Inferior parietal cortex (tissue), 1 donor: ENCODE measurements around the gene CACTIN.
A peak's percentile ranks its signal among the peaks of the same experiment; 100 is the strongest.
"Not testable (repeated sequence)": the region's sequence is repeated elsewhere in the genome, so short reads cannot be mapped to it uniquely, and the experiment has no call there.

Source experiments
- DNase-seq: peaks from one replicate; pipeline ENCODE4 v3.0.0-alpha.2; 2016; ENCODE audit errors: extremely low spot score

Gene CACTIN

DNA sequence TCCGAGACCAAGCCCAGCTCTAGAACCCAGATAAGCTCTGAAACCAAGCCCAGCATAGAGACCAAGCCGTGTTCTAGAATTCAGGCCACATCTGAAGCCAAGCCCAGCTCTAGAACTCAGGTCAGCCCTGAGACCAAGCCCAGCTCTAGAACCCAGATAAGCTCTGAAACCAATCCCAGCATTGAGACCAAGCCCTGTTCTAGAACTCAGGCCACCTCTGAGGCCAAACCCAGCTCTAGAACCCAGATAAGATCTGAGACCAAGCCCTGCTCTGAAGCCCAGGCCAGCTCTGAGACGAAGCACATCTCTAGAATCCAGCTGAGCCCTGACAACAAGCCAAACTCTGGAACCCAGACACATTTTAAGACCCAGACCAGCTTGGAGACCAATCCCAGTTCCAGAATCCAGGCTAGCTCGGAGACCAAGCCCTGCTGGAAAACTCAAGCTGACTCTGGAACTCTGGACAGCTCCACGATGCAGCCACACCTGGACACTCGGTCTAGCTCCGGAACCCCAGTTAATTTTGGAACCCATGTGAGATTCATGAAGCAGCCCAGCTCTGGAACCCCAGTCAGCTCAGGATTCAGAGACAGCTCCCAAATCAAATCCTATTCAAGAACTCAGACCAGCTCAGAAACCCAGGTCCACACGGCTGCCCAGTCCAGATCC is 35.5 kb downstream of the CACTIN start:
- no peak for DNase-seq

DNA sequence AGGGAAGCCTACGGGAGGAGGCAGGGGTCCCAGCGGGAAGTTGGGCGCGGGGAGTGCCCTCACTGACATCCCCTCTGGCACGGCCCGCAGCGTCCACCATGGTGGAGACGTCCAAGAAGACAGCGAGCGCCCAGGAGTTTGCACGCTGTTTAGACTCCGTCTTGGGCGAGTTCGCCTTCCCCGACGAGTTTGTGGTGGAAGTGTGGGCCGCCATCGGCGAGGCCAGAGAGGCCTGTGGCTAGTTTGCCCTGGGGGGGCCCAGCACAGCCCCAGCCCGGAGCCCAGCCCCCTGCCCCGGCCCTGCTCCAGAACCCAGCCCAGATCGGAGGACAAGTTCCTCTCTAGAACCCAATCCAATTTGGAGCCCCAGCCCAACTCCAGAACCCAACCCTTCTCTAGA is 36.6 kb downstream of the CACTIN start:
- DNase-seq = no peak

DNA sequence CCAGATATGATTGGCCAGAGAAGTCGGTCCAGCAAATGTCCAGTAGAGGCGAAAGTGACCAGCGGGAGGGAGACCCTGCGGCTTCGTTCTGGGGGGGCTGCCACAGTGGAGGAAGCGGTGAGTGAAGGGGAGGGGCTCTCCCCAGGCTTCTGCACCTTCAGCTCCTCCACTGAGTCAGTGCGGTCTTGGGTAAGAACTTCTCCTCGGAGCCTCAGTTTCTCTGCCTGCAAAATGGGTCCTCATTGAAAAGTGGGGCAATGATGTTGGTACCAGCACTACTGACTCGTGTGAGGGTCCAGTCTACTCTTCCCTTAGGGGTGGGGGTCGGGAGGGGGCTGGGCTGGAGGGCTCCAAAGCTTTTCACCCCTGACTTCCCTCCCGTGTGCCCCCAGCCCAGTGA is 37.2 kb downstream of the CACTIN start:
- no peak for DNase-seq

DNA sequence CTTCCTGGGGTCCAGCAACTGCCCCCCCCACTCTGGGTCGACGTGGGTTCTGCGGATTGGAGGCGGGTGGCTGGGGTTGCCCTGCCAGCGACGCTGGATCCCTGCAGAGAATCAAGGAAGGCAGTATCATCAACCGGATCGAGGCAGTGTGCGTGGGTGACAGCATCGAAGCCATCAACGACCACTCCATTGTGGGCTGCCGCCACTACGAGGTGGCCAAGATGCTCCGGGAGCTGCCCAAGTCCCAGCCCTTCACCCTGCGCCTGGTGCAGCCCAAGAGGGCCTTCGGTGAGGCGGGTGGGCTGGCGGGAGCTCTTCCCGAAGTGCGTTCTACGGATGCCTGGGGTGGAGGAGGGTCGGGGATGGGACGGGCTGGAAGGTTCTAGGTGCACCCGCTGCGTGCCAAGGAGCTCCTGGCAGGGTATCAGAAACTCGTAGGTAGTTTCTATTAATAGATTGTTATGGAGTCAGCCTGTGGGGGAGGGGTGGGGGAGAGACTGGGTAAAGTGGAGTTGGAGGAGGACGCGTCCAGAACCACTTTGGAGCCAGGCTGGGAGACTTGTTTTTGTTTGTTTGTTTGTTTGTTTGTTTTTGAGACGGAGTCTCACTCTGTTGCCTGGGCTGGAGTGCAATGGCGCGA is 39.8 kb downstream of the CACTIN start:
- DNase-seq = no peak

DNA sequence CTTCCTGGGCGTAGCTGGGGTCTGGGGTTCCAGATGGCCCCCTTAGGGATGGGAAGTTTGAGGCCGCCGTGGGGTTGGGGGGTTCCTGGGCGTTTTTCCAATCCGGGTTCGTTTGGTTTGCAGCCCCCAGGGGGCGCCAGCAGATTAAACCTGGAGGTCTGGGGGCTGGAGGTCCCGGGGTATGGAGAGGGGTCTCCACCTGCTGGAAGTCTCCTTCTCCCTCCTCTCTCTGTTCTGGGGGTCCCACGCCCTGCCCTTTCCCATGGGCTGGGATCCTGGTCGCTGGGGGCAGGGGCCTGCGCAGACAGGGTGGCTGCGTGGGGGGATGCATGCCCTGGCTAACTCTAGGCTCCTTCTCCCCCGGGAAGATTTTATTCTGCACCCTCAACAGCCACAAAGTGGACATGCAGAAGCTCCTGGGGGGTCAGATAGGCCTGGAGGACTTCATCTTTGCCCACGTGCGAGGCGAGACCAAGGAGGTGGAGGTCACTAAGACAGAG is 40.4 kb downstream of the CACTIN start:
- no peak for DNase-seq

DNA sequence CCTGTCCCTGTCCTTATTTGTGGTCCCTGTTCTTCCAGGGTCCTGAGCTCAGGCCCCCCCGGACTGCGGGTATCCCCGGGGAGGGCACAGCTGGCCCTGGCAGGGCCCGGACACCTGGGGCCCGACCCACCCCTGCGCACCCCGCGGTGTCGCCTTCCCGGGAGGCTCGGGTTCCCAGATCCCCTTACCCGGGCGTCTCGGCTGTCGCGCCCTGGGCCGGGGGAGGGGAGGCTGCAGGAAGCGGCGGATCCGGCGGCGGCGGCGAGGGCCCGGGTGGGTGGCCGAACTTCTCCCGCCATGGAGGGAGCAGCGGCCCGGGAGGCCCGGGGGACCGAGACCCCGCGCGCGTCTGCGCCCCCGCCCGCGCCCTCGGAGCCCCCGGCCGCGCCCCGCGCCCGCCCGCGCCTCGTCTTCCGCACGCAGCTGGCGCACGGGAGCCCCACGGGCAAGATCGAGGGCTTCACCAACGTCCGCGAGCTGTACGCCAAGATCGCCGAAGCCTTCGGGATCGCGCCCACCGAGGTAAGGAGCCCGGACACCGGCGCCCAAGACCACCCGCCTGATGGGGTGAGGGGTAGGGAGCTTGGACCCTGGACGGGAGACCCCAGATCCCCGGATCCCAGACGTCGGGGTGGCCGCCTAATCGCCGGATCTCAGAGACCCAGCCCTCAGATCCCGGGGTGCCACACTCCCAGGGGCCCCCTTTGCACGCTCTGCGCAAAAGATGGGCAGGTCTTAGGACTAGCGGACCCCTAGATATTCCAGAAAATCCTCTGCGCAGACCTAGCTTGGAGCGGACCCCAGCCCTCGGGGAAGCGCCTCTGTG is 41.1 kb downstream of the CACTIN start, which contains the start of gene GIPC3:
GIPC3 (plus strand) TSS at position 178 of the 826 bp plus-strand sequence; CDS start at position 298, 120 bp downstream.
- DNase-seq = no peak

DNA sequence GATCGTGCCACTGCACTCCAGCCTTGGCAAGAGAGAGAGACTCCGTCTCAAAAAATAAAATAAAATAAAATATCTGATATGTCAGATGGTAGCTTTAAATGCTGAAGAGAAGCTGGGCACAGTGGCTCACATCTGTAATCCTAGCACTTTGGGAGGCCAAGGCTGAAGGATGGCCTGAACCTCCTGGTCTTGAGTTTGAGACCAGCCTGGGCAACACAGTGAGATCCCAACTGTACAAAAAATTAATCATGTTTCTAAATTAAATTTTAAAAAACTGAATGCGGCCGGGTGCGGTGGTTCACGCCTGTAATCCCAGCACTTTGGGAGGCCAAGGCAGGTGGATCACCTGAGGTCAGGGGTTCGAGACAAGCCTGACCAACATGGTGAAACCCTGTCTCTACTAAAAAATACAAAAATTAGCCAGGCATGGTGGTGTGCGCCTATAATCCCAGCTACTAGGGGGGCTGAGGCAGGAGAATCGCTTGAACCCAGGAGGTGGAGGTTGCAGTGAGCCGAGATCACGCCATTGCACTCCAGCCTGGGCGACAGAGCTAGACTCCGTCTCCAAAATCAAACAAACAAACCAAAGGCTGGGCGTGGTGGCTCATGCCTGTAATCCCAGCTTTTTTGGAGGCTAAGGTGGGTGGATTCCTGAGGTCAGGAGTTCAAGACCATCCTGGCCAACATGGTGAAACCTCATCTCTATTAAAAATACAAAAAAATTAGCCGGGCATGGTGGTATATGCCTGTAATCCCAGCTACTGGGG is 42.4 kb downstream of the CACTIN start:
- DNase-seq = not testable (repeated sequence)

DNA sequence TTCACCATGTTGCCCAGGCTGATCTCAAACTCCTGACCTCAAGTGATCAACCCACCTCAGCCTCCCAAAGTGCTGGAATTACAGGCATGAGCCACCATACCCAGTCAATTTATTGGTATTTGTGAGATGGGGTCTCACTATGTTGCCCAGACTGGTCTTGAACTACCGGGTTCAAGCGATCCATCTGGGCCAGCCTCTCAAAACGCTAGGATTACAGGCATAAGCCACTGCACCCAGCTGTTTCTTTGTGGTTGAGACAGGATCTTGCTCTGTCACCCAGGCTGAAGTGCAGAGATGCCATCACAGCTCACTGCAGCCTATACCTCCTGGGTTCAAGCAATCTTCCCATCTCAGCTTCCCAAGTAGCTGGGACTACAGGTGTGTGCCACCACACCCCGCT is 44.8 kb downstream of the CACTIN start:
- DNase-seq = not testable (repeated sequence)

DNA sequence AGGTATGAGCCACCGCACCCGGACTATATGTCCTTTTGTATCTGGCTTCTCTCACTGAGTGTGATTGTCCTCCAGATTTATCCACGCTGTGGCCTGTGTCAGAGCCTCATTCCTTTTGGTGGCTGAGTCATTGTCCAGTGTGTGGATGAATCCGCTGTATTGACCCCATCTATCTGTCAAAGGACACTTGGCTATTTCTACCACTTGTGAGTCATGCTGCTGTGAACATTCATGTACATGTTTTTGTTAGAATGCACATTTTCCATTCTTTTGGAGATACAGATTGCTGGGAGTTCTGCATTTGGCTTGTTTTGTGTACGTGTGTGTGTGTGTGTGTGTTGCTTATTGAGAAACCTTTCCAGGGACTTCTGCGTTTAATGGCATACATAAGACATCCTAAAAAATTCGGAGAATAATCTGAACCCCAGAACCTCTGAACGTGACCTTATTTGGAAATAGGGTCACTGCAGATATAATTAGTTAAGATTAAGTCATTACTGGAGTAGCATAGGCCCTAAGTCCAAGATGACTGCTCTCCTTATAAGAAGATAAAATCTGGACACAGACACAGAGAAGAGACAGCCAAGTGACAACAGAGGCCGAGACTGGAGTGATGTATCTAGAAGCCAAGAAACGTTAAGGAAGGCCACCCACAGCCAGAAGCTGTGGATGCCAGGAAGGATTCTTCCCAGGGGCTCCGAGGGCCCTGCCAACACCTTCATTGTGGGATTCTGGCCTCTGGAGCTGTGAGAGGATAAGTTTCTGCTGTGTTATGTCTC is 46.2 kb downstream of the CACTIN start:
- DNase-seq = no peak

DNA sequence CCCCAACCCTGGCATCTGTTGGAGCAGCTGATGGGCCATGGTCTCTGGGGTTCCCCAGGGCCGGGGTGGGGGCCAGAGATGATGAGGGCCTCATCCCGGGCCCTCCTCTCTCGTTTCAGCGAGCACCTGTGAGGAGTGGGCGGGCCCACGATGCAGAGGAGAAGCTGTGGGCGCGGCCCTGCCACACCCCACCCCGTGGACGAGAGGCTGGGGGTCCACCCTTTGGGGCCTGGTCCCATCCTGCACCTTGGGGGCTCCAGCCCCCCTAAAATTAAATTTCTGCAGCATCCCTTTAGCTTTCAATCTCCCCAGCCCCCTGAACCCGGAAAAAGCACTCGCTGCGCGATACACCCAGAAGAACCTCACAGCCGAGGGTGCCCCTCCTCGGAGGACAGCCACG is 48.2 kb downstream of the CACTIN start:
- DNase-seq = no peak

DNA sequence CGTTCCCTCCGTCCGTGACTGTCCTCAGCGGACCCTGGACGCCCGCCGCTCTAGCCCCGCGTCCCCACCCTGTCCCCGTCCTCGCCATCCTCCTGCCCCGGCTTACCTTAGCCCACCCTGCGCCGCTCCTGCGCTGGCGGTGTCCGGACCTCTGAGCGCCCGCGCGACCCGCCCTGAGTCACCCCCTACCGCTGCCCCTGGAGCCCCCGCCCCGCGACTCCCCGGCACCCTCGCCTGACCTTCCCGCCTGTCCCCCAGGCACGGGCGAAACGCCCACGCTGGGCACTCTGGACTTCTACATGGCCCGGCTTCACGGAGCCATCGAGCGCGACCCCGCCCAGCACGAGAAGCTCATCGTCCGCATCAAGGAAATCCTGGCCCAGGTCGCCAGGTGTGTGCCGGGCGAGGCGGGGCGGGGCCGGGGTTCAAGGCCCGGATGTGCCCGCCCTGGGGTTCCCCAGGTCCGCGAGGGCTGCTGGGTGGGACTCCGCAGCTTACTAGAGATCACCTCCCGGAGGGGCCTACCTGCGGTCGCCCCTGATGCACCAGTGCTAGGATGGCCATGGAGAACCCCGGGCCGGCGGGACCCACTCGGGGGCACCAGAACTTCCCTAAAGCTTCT is 48.8 kb downstream of the CACTIN start:
- no peak for DNase-seq

DNA sequence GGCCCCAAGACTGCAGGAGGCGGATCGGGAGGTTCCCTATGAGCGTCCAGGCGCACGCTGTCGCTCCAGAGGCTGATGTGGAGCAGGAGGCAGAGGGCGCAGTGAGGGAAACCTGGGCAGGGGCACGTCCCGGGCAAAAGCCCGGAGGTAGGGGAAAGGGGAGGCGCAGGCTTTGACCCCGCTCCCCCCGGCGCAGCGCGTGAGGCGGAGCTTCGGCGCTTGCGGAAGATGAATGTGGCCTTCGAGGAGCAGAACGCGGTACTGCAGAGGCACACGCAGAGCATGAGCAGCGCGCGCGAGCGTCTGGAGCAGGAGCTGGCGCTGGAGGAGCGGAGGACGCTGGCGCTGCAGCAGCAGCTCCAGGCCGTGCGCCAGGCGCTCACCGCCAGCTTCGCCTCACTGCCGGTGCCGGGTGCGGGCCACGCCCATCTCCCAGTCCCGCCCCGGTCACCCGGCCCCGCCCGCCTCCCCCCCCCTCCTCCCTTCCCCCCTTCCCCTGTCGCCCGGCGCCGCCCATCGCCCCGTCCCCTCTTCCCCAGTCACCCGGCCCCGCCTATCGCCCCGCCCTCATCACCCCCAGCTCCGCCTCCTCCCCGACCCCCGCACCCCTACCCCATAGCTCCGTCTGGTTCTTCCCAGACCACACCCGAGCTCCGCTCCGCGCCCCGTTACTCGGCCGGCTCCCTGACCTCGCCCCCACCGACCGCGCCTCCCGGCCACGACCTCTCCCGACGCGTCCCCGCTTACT is 49.7 kb downstream of the CACTIN start:
- peak; percentile 13 for DNase-seq

DNA sequence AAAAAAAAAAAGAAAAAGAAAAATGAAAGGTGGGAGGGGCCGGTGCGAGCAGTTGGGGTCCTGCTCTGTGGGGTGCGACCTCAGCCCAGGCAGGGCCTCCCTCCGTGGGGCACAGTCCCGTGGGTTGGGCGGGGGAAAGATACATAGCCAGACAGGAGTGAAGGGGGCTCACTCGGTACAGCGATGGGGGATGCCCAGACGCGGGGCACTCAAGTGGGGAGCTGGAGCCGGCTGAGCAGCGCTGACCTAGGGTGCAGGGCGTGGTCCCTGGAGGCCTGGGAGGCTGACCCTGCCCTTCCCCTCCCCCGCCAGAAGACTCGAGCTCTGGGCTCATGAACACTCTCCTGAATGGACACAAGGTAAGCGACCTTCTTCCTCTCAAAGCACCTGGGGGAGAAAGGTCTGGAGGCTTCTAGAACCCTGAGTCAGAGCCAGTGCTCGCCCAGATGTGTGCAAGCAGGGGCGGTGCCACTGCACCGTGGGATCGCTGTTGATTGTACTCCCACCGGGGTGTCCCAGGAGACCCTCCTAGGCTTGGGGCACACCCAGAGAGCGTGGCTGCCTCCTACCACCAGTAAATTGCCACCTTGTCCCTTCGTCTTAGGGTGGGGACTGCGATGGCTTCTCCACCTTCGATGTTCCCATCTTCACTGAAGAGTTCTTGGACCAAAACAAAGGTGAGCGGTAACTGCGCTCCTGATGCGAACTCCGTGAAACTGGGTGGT is 50.5 kb downstream of the CACTIN start:
- no peak for DNase-seq

DNA sequence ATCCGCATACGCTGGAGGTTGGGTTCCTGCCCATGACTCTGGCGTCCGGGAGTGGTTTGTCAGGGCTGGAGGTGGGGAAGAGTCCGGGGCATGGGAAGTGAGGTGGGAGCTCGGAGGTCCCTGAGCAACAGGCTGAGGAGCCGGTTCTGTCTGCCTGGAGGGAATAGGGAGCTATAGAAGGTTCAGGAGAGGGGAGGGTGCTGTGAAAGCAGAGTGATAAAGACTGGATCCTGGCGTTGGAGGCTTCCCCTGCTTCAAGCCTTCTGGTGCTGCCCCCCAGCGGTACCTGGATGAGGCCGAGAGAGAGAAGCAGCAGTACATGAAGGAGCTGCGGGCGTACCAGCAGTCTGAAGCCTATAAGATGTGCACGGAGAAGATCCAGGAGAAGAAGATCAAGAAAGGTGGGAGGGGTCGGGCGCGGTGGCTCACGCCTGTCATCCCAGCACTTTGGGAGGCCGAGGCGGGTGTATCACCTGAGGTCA is 51.3 kb downstream of the CACTIN start:
- DNase-seq = peak; percentile 18

DNA sequence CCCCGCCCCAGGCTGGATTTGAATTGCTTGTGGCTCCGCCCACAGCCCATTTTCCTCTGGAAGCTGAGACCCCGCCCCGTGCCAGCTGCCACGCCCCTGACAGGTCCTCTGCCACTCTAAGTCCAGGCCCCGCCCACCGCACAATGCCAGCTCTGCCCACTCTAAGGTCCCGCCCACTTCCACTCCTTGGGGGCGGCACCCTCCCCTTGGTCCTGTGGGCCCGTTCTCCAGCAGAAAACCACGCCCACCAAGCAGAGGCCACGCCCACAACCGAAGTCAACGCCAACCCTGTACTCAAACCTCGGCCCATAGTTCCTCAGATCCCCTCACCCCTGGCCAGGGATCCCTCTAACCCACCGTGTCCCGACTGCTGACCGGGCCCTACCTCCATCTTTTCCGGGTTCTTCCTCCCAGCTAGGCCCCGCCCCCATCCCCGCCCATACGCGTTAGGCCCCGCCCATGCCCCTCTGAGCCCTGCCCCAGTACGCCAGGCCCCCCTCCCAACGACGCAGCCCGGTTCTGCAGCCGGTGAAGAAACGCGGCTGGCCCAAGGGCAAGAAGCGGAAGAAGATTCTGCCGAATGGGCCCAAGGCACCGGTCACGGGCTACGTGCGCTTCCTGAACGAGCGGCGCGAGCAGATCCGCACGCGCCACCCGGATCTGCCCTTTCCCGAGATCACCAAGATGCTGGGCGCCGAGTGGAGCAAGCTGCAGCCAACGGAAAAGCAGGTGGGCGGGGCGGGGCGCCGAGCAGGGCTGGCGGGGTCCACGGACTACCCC is 52.5 kb downstream of the CACTIN start:
- peak; percentile 49 for DNase-seq

DNA sequence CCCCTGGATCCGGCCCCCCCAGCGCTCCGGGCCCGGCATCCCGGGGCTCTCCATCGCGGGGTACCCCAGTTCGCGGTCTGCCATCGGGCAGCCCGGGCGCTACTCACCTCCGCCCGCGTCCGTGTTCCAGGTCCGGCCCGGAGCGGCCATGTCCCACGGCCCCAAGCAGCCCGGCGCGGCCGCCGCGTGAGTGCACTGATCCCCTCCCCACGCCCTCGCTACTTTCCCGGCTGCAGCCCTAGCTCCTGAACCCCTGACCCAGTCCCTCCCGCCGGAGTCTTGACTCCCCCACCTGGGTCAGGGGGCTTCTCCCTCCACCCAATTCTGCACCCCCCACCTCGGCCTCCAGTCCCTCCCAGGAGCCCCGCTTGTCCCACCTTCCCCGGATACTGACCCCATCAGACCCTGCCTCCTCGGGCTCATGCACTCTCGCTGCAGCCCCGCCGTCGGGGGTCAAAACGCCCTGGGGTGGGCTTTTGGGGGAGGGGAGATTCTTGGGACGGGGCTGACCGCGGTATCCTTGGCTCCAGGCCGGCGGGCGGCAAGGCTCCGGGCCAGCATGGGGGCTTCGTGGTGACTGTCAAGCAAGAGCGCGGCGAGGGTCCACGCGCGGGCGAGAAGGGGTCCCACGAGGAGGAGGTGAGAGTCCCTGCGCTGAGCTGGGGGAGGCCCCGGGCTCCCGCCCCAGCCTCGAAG is 53.3 kb downstream of the CACTIN start:
- no peak for DNase-seq

DNA sequence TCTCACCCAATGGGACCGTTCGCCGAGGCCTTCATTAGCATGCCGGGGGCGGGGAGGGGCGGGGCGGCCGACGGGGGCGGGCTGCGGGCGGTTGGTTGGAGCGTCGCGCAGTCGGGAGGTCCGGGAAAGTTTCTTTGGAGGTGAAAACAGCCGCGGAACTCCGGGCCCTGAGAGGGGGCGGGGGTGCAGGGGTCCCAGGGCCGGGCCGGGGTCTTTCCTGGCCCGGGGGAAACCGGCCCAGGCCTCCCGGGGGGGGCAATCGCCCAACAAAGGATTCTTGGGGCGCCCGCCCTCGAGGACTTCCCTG is 53.8 kb downstream of the CACTIN start, which contains the start of gene HMG20B:
HMG20B (plus strand) TSS at position 90 of the 307 bp plus-strand sequence. CDS start 366 bp downstream, outside the sequence.
- DNase-seq = no peak
